CD4-positive, alpha-beta T cell (primary cell): ENCODE data around the gene APOD. TPM values are rescaled to one million over a fixed set of nuclear protein-coding genes. Genes with fewer than 3 reads are reported as not detected.
A peak's percentile ranks its signal among the peaks of the same experiment; 100 is the strongest.
"Not testable (repeated sequence)": the region's sequence is repeated elsewhere in the genome, so short reads cannot be mapped to it uniquely, and the experiment has no call there.

Experiments
- ATAC-seq: fragments of 200-7000 bp; cut with Tn5 transposase; one replicate; pipeline ENCODE4 v1.10.0; 2022; ENCODE audit warnings: mild to moderate bottlenecking; ENCODE audit not compliant: poor library complexity
- CTCF ChIA-PET: fragments of 350-600 bp; sonication (Branson Sonifier 250); formaldehyde crosslinking; loops from one replicate; lab custom pipeline; 2021; ENCODE audit warnings: antibody characterized with exemption, inconsistent platforms; lab: Charles Lee
- POLR2A ChIA-PET: fragments of 350-600 bp; sonication (Branson Sonifier 250); formaldehyde crosslinking; loops from one replicate; lab custom pipeline; 2021; ENCODE audit warnings: antibody characterized with exemption, inconsistent platforms; lab: Charles Lee
- DNase-seq, 14 experiments: peaks; one replicate each; pipeline ENCODE4 v3.0.0-alpha.2; 2013 to 2020; ENCODE audit warnings: mixed read lengths in 2 of 14
- H3K27ac ChIP-seq, 2 donors: one replicate each; pipeline versions ENCODE4 v1.5.1 to v1.7.0; 2013; ENCODE audit warnings: low read length in 2 of 2, low read depth in 1 of 2, mild to moderate bottlenecking in 1 of 2
- H3K27me3 ChIP-seq, 2 experiments: 1 replicate in 1 of 2; 2 replicates in 1 of 2; pipeline versions ENCODE4 v1.6.1 to v1.7.0; 2013; ENCODE audit warnings: low read length in 2 of 2, control low read depth in 1 of 2, mild to moderate bottlenecking in 1 of 2, moderate library complexity in 1 of 2; ENCODE audit not compliant: insufficient read depth in 2 of 2, control insufficient read depth in 1 of 2
- H3K36me3 ChIP-seq: one replicate; pipeline ENCODE4 v1.6.1; 2013; ENCODE audit warnings: low read length, control low read depth; ENCODE audit not compliant: insufficient read depth
- H3K4me1 ChIP-seq: one replicate; pipeline ENCODE4 v1.6.1; 2013; ENCODE audit warnings: low read length, control low read depth; ENCODE audit not compliant: insufficient read depth
- H3K4me3 ChIP-seq: one replicate; pipeline ENCODE4 v1.5.1; 2013; ENCODE audit warnings: mild to moderate bottlenecking, low read length, moderate library complexity
- H3K9me3 ChIP-seq, 2 experiments: 1 replicate in 1 of 2; 2 replicates in 1 of 2; pipeline versions ENCODE4 v1.6.1 to v1.7.0; 2013; ENCODE audit warnings: low read length in 2 of 2, mild to moderate bottlenecking in 2 of 2, control low read depth in 1 of 2, moderate library complexity in 1 of 2; ENCODE audit not compliant: control insufficient read depth in 1 of 2, insufficient read depth in 1 of 2
- H3K27ac Mint-ChIP-seq: one replicate; pipeline ENCODE4 v1.8.0; 2020; ENCODE audit warnings: mixed read lengths
- H3K27me3 Mint-ChIP-seq: one replicate; pipeline ENCODE4 v1.8.0; 2021; ENCODE audit warnings: mixed read lengths
- H3K36me3 Mint-ChIP-seq: one replicate; pipeline ENCODE4 v1.8.0; 2021; ENCODE audit warnings: low read depth, mixed read lengths
- H3K4me1 Mint-ChIP-seq: one replicate; pipeline ENCODE4 v1.8.0; 2021; ENCODE audit warnings: low read depth, mixed read lengths
- H3K4me3 Mint-ChIP-seq: one replicate; pipeline ENCODE4 v1.8.0; 2020; ENCODE audit warnings: mild to moderate bottlenecking, mixed read lengths
- H3K9me3 Mint-ChIP-seq: one replicate; pipeline ENCODE4 v1.8.0; 2020; ENCODE audit warnings: mixed read lengths
- intact Hi-C, 2 experiments: fragments of 100-400 bp; cut with DNase I in 1 of 2; cut with micrococcal nuclease in 1 of 2; formaldehyde crosslinking; loops; one replicate each; pipeline versions ENCODE4 v1.15.1 to v1.9.0; 2023 to 2025; cut with DNase I, micrococcal nuclease
- total RNA-seq, 174 experiments: library from RNA in 2 of 174; stranded (reverse) in 2 of 174; gene quantifications; one replicate each; pipeline ENCODE4 v1.2.3 and lab custom pipeline; 2021 to 2026

APOD gene
- total RNA-seq, 2 experiments from 2014 or later = not detected

GRCh38 chr3:195630086-195630917, 46.6 kb upstream of the APOD start:
- H3K27ac Mint-ChIP-seq, H3K9me3 Mint-ChIP-seq, POLR2A ChIA-PET, H3K4me1 ChIP-seq, H3K4me3 ChIP-seq, H3K4me3 Mint-ChIP-seq, H3K27me3 Mint-ChIP-seq, intact Hi-C loops, ATAC-seq, H3K9me3 ChIP-seq, H3K36me3 ChIP-seq, H3K27ac ChIP-seq, CTCF ChIA-PET, H3K4me1 Mint-ChIP-seq, H3K36me3 Mint-ChIP-seq, H3K27me3 ChIP-seq: not testable (repeated sequence)
- peak in 1 of 14 experiments; percentile 11 for DNase-seq

GRCh38 chr3:195629682-195630081, 45.9 kb upstream of the APOD start:
- H3K4me1 ChIP-seq, H3K27me3 Mint-ChIP-seq, H3K9me3 ChIP-seq, DNase-seq, H3K27me3 ChIP-seq, POLR2A ChIA-PET, H3K27ac Mint-ChIP-seq, H3K36me3 Mint-ChIP-seq, ATAC-seq, H3K36me3 ChIP-seq, H3K4me1 Mint-ChIP-seq, H3K4me3 ChIP-seq, H3K27ac ChIP-seq, H3K9me3 Mint-ChIP-seq, H3K4me3 Mint-ChIP-seq, CTCF ChIA-PET: not testable (repeated sequence)
- intact Hi-C loops = loop anchor here in 1 of 2 experiments (10.0 kb wide), 1 partner anchor 225 kb away; no protein-coding TSS in a partner anchor

- H3K27me3 Mint-ChIP-seq, CTCF ChIA-PET, H3K27me3 ChIP-seq, H3K27ac Mint-ChIP-seq, H3K4me3 ChIP-seq, H3K36me3 Mint-ChIP-seq, POLR2A ChIA-PET, H3K4me1 ChIP-seq, H3K9me3 Mint-ChIP-seq, H3K27ac ChIP-seq, ATAC-seq, H3K4me3 Mint-ChIP-seq, H3K9me3 ChIP-seq, H3K36me3 ChIP-seq, H3K4me1 Mint-ChIP-seq: not testable (repeated sequence)
- peak in 1 of 14 experiments; percentile 11 for DNase-seq
- intact Hi-C loops = loop anchor here in 1 of 2 experiments (10.0 kb wide), 1 partner anchor 226 kb away; no protein-coding TSS in a partner anchor
Measured at GRCh38 chr3:195628386-195628920, 44.7 kb upstream of the APOD start.

GRCh38 chr3:195627515-195628385, 44.0 kb upstream of the APOD start:
- DNase-seq = peak in 1 of 14 experiments; percentile 14
- H3K9me3 ChIP-seq, H3K4me1 ChIP-seq, H3K4me3 Mint-ChIP-seq, H3K27me3 Mint-ChIP-seq, H3K27ac Mint-ChIP-seq, H3K4me1 Mint-ChIP-seq, H3K27me3 ChIP-seq, H3K9me3 Mint-ChIP-seq, H3K27ac ChIP-seq, POLR2A ChIA-PET, CTCF ChIA-PET, H3K4me3 ChIP-seq, H3K36me3 ChIP-seq, ATAC-seq, H3K36me3 Mint-ChIP-seq: not testable (repeated sequence)
- intact Hi-C loops = loop anchor here in 1 of 2 experiments (10.0 kb wide), 1 partner anchor 227 kb away; no protein-coding TSS in a partner anchor

GRCh38 chr3:195624603-195625560, 41.1 kb upstream of the APOD start:
- intact Hi-C loops = loop anchor here in 1 of 2 experiments (10.0 kb wide), 1 partner anchor 230 kb away; no protein-coding TSS in a partner anchor
- ATAC-seq = peak; percentile 91

GRCh38 chr3:195624171-195624570, 40.4 kb upstream of the APOD start:
- H3K4me1 ChIP-seq, ATAC-seq, H3K4me3 Mint-ChIP-seq, H3K4me3 ChIP-seq, H3K27ac ChIP-seq, CTCF ChIA-PET, H3K36me3 ChIP-seq, H3K27ac Mint-ChIP-seq, H3K4me1 Mint-ChIP-seq, H3K9me3 ChIP-seq, H3K36me3 Mint-ChIP-seq, H3K9me3 Mint-ChIP-seq, POLR2A ChIA-PET, H3K27me3 Mint-ChIP-seq, DNase-seq, H3K27me3 ChIP-seq: not testable (repeated sequence)
- intact Hi-C loops = loop anchor here in 1 of 2 experiments (10.0 kb wide), 1 partner anchor 231 kb away; no protein-coding TSS in a partner anchor

More at GRCh38 chr3:195624603-195625560, 41.1 kb upstream of the APOD start:
- H3K27me3 ChIP-seq, H3K36me3 ChIP-seq, H3K4me1 Mint-ChIP-seq, H3K9me3 ChIP-seq, H3K27ac ChIP-seq, H3K9me3 Mint-ChIP-seq, H3K4me1 ChIP-seq, H3K27ac Mint-ChIP-seq, H3K27me3 Mint-ChIP-seq, H3K36me3 Mint-ChIP-seq: not testable (repeated sequence)
- peak overlapping the region; percentile 34 for H3K4me3 Mint-ChIP-seq
- CTCF ChIA-PET = interaction anchor here (0.6 to 0.7 kb wide), 2 partner anchors 123 to 182 kb away, joined by 3 read pairs; no protein-coding TSS in a partner anchor
- peak overlapping the region; percentile 26 for H3K4me3 ChIP-seq
- DNase-seq = peak in 1 of 14 experiments; percentile 16
- POLR2A ChIA-PET = interaction anchor here (0.6 kb wide), 1 partner anchor 81 kb away, joined by 3 read pairs; no protein-coding TSS in a partner anchor
